ENCODE measurements around the gene CCDC86. TPM values are rescaled to one million over a fixed set of nuclear protein-coding genes. Genes with fewer than 3 reads are reported as not detected.

CCDC86 gene
- total and polyA plus RNA-seq, 5 donors: 6.5 to 12.5 (median 7.8) TPM

DNA sequence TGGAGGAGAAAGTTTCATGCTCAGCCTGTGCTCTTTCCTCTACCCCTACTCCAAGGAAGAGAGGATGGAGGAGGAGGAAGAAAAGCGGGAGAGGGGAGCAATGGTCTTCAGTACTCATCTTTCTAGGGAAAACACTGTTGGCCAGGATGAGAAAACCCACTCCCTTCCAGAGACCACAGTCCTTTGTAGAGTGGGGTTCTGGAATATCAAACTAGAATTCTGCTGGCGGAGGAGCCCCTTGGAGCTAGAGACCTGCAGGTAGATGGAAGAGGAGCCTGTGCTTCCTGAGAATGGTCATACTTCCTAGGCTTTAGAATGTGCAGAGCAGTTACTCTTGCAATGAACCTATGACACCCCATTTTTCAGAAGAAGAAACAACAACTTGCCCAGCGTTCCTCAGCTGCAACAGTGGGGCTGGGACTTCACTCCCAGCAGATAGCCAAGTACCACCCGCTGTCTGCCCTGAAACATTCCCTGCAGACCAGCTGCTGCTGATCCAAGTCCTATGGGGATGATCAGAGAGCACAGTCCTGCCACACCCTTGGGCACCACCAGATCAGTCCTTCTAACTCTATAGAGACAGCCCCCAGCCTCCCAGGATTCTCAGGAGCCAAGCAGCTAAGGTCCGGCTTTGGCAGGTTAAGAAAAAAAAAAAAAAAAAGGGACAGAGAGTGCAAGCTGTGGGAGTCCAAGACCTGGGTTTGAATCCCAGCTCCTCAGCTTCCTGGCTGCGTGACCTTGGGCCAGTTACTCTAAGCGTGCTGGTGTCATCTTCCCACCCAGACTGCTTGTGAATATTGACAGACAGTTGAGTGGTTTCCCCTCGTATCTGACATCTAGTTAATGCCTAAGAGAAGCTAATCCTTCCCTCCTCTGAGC, 13.2 kb downstream of the CCDC86 start:
- H3K4me3 ChIP-seq (ENCODE audit: low read length): no peak overlapping the region
- DNase-seq: no peak
- no peaks in the 10 kb centered on the region for H3K9me3 ChIP-seq (ENCODE audit: control insufficient read depth, low read length)
- ATAC-seq: no peak
- no peaks in the 10 kb centered on the region for H3K27me3 ChIP-seq (ENCODE audit: control insufficient read depth, insufficient read depth)
- no peaks in the 10 kb centered on the region for H3K4me1 ChIP-seq (ENCODE audit: control insufficient read depth, insufficient read depth, low read length)
- H3K27ac ChIP-seq (ENCODE audit: low read length): no peak overlapping the region
- intact Hi-C loops (cut with DNase I): no loop called here
- 56% methylated on average over 8 of the region's 8 CpGs for WGBS

DNA sequence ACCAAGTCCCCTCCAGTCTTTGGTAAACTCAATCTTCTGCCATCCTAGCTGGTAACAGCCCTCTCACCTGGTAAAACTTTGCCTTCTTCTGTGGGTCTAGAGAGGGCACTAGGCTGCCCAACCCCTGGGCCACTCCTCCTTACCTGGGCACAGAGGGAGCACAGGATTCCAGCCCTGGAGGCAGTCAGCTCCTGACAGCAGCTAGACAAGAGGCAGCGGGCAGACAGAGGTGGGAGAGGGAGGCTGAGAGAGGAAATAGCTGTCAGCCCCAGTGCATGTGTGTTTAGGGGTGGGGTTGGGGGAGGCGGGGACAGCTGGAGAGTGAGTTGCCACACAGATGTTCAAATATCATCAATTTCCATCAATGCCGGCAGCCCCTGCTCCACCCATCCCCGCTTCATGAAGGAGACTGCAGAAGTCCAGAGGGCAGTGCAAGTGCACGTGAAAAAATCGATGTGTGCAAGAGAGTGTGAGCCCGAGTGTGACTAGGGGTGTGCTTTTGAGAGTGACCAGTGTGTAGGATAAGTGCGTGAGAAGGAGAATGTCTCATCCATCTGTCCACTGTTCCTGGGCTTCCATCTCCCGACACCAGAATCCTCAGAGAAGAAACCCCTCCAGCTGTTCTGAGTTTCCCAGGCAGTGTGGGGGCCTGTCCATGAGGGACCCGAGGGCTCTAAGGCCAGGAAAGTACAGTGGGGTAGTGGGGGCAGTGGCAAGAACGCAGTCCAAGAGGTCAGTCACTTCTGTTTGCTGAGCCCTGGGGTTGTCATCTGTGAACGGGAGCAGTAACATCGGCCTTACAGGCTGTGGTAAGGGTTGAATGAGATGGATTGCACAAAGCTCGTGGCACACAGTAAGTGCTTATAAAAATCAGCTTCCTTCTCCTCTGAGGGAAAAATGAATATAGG, 14.1 kb downstream of the CCDC86 start, which contains the start of gene PTGDR2:
TSS of gene PTGDR2 (minus strand) at position 225 of the 908 bp plus-strand sequence. CDS start 2,228 bp downstream, outside the sequence.
- Histone ChIP-seq H3K4me1 (ENCODE audit: control insufficient read depth, insufficient read depth, low read length) (no peaks in the 10 kb centered on the region), H3K27ac (ENCODE audit: low read length) (no peak within 1 kb of the TSS), H3K4me3 (ENCODE audit: low read length) (no peak within 1 kb of the TSS), H3K9me3 (ENCODE audit: control insufficient read depth, low read length) (no peaks in the 10 kb centered on the region), H3K27me3 (ENCODE audit: control insufficient read depth, insufficient read depth) (no peaks in the 10 kb centered on the region)
- DNase-seq: peak in 2 of 3 donors; percentile 16 to 37
- WGBS: 52% methylated on average over 14 of the region's 14 CpGs
- intact Hi-C loops (cut with DNase I): no loop called here
- no peak for ATAC-seq

DNA sequence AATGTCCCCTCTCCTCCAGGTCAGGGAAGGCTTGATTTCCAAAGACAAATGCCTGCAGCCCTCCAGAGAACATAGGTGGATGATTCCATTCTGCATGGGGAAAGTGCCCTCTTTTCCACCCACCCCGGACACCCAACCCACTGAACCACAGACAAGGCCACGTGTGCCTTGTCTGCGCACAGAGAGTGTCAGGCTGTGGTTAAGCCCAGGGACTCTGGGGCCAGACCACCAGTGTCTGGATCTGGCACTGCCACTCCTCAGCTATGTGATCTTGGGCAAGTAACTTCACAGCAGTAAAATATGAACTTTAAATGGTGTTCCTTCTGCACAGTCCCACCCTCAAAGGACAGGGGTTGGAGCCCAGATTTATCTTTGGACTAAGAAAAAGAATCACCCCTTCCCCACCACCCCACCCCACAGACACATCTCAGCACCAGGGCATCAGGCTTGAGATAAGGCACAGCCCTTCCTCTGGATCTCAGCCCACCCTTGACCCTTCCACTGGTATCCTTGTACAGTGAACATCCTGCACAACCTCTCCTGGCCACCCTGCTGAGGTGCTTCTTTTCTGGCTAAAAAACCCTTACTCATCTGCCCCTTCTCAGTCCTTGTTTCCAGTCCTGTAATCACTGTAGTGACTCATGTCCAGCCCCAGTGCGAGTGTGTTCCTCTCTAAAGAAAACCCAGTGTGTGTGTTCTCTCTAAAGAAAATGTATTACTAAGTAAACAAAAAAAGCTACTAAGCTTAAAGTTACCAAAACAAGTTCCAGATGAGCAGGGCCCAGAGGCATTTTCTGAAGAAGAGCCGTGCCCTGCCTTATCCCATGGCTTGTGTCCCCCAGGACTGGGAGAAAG, 15.7 kb downstream of the CCDC86 start:
- 86% methylated on average over 5 of the region's 5 CpGs for WGBS
- ATAC-seq (no peak), DNase-seq (no peak)
- H3K4me3 ChIP-seq (ENCODE audit: low read length): no peak overlapping the region
- no peaks in the 10 kb centered on the region for H3K9me3 ChIP-seq (ENCODE audit: control insufficient read depth, low read length)
- intact Hi-C loops (cut with DNase I): no loop called here
- no peaks in the 10 kb centered on the region for H3K27me3 ChIP-seq (ENCODE audit: control insufficient read depth, insufficient read depth)
- no peak overlapping the region for H3K27ac ChIP-seq (ENCODE audit: low read length)
- H3K4me1 ChIP-seq (ENCODE audit: control insufficient read depth, insufficient read depth, low read length): no peaks in the 10 kb centered on the region

DNA sequence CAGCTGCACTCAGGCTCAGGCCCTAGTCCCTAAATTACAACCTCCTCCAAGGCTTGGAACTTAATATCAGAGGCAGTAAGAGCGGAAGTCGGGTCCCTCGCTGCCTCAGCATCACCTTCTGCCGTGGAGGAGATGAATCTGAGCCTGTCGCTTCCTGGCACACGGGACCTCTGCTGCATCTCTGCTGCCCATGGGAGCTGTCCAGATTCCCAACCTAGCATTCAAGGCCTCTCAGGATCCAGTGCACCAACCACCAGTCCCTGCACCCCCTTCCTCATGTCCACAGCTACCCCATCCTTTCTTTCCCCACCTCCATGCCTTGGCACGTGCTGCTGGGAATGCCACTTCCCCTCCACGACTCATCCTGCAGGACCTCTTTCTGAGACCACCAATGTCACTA, 16.3 kb downstream of the CCDC86 start:
- 77% methylated on average over 8 of the region's 8 CpGs for WGBS
- intact Hi-C loops (cut with DNase I): no loop called here
- no peak overlapping the region for H3K27ac ChIP-seq (ENCODE audit: low read length)
- DNase-seq (no peak), ATAC-seq (no peak)
- no peaks in the 10 kb centered on the region for H3K4me1 ChIP-seq (ENCODE audit: control insufficient read depth, insufficient read depth, low read length)
- H3K9me3 ChIP-seq (ENCODE audit: control insufficient read depth, low read length): no peaks in the 10 kb centered on the region
- H3K4me3 ChIP-seq (ENCODE audit: low read length): no peak overlapping the region
- no peaks in the 10 kb centered on the region for H3K27me3 ChIP-seq (ENCODE audit: control insufficient read depth, insufficient read depth)

DNA sequence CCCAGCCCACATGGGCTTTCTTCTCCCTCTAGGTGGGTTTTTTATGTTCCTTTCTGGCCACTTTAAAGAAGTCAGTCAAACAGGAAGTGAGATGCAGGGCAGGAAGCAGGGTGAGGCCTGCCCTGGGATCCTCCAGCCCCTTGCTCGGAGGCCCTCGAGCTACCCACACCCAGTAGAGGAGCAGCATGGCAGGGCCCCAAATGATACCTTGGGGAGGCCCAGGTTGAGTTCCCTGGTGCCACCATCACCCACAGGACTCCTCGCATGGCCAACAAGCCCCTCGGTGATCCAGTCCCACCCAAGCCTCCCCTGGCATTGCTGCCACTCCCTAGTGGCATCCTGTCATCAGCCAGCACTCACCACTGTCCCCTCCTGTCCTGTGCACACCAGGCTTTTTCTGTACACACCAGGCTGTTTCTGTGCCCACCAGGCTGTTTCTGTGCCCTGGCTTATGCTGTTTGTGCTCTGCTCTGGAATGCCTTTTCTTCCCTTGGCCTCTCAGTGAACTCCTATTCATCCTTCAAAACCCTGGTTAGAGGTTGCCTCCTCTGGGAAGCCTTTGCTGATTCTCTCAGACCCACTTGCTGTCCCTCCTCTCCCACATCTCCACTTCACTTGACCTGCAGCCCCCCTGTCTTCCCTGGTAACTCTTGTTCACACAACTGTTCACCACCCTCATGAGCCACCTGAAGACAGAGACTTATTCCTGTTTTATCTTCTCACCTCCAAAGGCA, 17.0 kb downstream of the CCDC86 start:
- no peak for ATAC-seq
- H3K9me3 ChIP-seq (ENCODE audit: control insufficient read depth, low read length): no peaks in the 10 kb centered on the region
- H3K27ac ChIP-seq (ENCODE audit: low read length): no peak overlapping the region
- no peak overlapping the region for H3K4me3 ChIP-seq (ENCODE audit: low read length)
- no peak for DNase-seq
- H3K27me3 ChIP-seq (ENCODE audit: control insufficient read depth, insufficient read depth): no peaks in the 10 kb centered on the region
- 63% methylated on average over 4 of the region's 4 CpGs for WGBS
- no peaks in the 10 kb centered on the region for H3K4me1 ChIP-seq (ENCODE audit: control insufficient read depth, insufficient read depth, low read length)
- intact Hi-C loops (cut with DNase I): no loop called here

DNA sequence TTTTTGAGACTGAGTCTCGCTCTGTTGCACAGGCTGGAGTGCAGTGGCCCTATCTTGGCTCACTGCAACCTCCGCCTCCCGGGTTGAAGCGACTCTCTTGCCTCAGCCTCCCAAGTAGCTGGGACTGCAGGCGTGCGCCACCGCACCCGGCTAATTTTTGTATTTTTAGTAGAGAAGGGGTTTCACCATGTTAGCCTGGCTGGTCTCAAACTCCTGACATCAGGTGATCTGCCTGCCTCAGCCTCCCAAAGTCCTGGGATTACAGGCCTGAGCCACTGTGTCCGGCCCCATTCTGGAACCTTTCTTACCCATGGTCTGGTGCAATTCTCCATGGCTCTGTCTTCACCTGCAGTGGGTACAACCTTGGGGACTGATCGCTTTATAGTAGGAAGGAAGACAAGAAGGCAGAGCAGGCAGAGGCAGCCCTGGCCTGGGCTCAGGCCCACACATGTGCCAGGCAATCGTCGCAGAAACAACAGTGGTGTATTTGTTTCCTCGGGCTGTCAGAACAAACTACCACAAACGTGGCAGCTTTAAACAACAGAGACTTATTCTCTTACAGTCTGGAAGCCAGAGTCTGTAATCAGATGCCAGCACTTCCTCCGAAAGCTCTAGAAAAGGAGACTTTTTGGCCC, 17.8 kb downstream of the CCDC86 start:
- Histone ChIP-seq H3K27me3 (ENCODE audit: control insufficient read depth, insufficient read depth) (no peaks in the 10 kb centered on the region), H3K27ac (ENCODE audit: low read length) (no peak overlapping the region), H3K4me3 (ENCODE audit: low read length) (no peak overlapping the region), H3K9me3 (ENCODE audit: control insufficient read depth, low read length) (no peaks in the 10 kb centered on the region), H3K4me1 (ENCODE audit: control insufficient read depth, insufficient read depth, low read length) (no peaks in the 10 kb centered on the region)
- no peak for ATAC-seq
- DNase-seq: peak in 1 of 3 donors; percentile 12
- intact Hi-C loops (cut with DNase I): no loop called here
- 79% methylated on average over 15 of the region's 15 CpGs for WGBS

DNA sequence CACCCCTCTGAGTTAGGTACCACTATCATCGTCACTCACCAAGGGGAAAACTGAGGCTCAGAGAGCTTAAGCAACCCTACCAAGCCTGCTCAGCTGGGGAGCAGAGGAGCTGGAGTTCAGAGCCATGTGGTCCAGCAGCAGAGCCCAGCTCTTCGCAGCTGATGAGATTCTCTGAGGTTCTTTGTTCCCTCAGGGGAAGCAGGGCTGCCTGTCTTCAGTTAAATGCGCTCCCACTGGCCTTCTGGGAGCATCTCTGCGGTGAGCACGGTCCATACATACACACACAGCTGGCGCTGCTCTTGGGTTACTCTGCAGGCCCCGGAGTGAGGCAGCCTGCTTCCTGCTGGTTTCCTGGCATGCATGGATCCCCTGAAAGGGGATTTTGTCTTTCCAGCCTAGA, 19.0 kb downstream of the CCDC86 start:
- no peak overlapping the region for H3K4me3 ChIP-seq (ENCODE audit: low read length)
- H3K4me1 ChIP-seq (ENCODE audit: control insufficient read depth, insufficient read depth, low read length): no peaks in the 10 kb centered on the region
- DNase-seq (peak in 1 of 3 donors; percentile 15), ATAC-seq (no peak)
- H3K9me3 ChIP-seq (ENCODE audit: control insufficient read depth, low read length): no peaks in the 10 kb centered on the region
- no peak overlapping the region for H3K27ac ChIP-seq (ENCODE audit: low read length)
- intact Hi-C loops (cut with DNase I): no loop called here
- WGBS: 44% methylated on average over 7 of the region's 7 CpGs
- H3K27me3 ChIP-seq (ENCODE audit: control insufficient read depth, insufficient read depth): no peaks in the 10 kb centered on the region

DNA sequence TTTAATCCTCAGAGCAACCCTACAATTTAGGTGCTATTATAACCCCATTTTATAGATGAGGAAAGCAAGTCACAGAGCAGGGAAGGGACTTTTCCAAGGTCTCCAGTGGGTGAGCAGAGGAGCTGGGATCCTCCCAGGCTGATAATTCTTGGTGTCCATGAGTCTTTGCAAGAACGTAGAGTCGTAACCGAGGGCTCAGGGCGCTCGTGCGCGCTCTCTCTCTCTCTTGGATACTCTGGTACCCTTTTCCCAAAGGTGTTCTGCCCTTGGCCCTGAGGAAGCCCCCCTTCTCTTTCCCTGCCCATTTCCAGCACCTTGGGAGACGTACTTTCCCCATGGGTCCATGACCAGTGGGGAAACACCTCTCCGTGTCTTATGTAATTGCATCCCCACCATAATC, 20.3 kb downstream of the CCDC86 start:
- Histone ChIP-seq H3K27ac (ENCODE audit: low read length) (no peak overlapping the region), H3K4me3 (ENCODE audit: low read length) (no peak overlapping the region), H3K27me3 (ENCODE audit: control insufficient read depth, insufficient read depth) (no peaks in the 10 kb centered on the region), H3K9me3 (ENCODE audit: control insufficient read depth, low read length) (no peaks in the 10 kb centered on the region), H3K4me1 (ENCODE audit: control insufficient read depth, insufficient read depth, low read length) (no peaks in the 10 kb centered on the region)
- DNase-seq (peak in 1 of 3 donors; percentile 24), ATAC-seq (no peak)
- 91% methylated on average over 9 of the region's 9 CpGs for WGBS
- intact Hi-C loops (cut with DNase I): no loop called here

DNA sequence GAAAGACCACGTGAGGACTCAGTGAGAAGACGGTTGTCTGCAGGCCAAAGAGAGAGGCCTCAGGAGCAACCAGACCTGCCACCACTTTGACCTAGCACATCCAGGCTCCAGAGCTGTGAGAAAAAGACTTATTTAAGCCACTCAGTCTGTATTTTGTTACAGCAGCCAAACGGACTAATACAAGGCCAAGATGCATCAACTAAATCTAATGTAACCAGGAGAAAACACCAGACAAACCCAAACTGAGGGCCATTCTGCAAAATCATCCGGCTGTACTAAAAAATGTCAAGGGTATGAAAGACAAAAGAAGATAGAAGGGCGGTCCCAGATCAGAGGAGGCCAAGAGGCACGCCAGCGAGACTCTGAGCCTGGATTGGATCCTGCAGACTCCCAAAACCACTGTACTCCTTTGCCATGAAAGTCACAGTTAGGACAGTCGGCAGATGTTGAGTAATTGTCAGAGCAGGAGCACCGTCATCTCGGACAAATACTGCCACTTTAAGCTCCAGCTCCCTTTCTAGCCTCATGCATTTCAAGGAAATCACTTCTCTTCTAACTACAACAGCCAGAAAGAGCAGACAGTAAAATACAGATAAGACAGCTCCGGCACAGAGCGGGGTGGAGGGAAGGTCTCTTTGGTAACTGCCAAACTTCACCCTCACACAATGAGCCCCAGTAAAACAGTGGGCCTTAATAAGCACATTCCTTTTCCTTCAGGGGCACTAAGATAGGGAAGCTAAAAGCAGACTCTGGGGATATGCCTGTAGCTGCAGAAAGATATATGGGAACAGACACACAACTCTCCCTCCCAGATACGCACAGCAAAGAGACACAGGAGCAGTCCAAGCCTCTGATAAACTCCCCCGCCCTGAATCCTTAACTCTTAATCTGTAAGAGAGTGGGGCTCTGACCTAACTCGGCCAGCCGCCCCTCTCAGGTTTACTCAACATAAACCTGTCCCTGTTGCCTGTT, 21.9 kb downstream of the CCDC86 start:
- DNase-seq (peak in 2 of 3 donors; percentile 19 to 32), ATAC-seq (no peak)
- H3K9me3 ChIP-seq (ENCODE audit: control insufficient read depth, low read length): no peaks in the 10 kb centered on the region
- whole genome bisulfite sequencing: 51% methylated on average over 16 of the region's 16 CpGs
- H3K27me3 ChIP-seq (ENCODE audit: control insufficient read depth, insufficient read depth): no peaks in the 10 kb centered on the region
- no peak overlapping the region for H3K27ac ChIP-seq (ENCODE audit: low read length)
- no peak overlapping the region for H3K4me3 ChIP-seq (ENCODE audit: low read length)
- no peaks in the 10 kb centered on the region for H3K4me1 ChIP-seq (ENCODE audit: control insufficient read depth, insufficient read depth, low read length)
- intact Hi-C loops (cut with DNase I): no loop called here

All from right cardiac atrium (tissue), 5 donors.